Uterus (tissue), 4 donors: Measurements from ENCODE around the gene SLC9A1. TPM values are rescaled to one million over a fixed set of nuclear protein-coding genes. Genes with fewer than 3 reads are reported as not detected.
"Not testable (repeated sequence)": the region's sequence is repeated elsewhere in the genome, so short reads cannot be mapped to it uniquely, and the experiment has no call there.

Source experiments
- DNase-seq, 2 donors: peaks; one replicate each; pipeline ENCODE4 v3.0.0-alpha.2; 2019 to 2020
- H3K27ac ChIP-seq, 2 donors: fragments of 200-600 bp; sonication (generic); 1 replicate in 1 of 2; 2 replicates in 1 of 2; pipeline ENCODE4 v1.5.1; 2016 to 2018
- H3K27me3 ChIP-seq, 2 donors: fragments of 200-600 bp; sonication (generic); one replicate each; pipeline ENCODE4 v1.5.1; 2018 to 2019; ENCODE audit warnings: control low read depth in 1 of 2
- H3K36me3 ChIP-seq, 2 donors: fragments of 200-600 bp; sonication (generic); one replicate each; pipeline ENCODE4 v1.5.1; 2019; ENCODE audit warnings: control low read depth in 1 of 2
- H3K4me1 ChIP-seq, 2 donors: fragments of 200-600 bp; sonication (generic); one replicate each; pipeline ENCODE4 v1.5.1; 2018 to 2019; ENCODE audit warnings: control low read depth in 1 of 2
- H3K4me3 ChIP-seq, 2 donors: fragments of 200-600 bp; sonication (generic); 1 replicate in 1 of 2; 2 replicates in 1 of 2; pipeline ENCODE4 v1.5.1; 2018 to 2019; ENCODE audit warnings: mild to moderate bottlenecking in 1 of 2
- H3K9me3 ChIP-seq, 2 donors: fragments of 200-600 bp; sonication (generic); one replicate each; pipeline ENCODE4 v1.5.1; 2019; ENCODE audit warnings: control low read depth in 1 of 2
- CTCF ChIP-seq, 4 experiments: fragments of 200-600 bp in 2 of 4; fragments of 450-650 bp in 2 of 4; sonication (generic) in 2 of 4; IDR thresholded peaks; one replicate each; pipeline ENCODE4 v1.5.1; 2016 to 2019; ENCODE audit warnings: antibody characterized with exemption in 4 of 4, mild to moderate bottlenecking in 2 of 4, moderate library complexity in 1 of 4
- POLR2A ChIP-seq, 2 donors: fragments of 450-650 bp; IDR thresholded peaks; one replicate each; pipeline ENCODE4 v1.6.1; 2016; ENCODE audit warnings: antibody characterized with exemption in 2 of 2, mild to moderate bottlenecking in 1 of 2, moderate library complexity in 1 of 2
- intact Hi-C: fragments of 100-400 bp; cut with DNase I; formaldehyde crosslinking; loops from one replicate; pipeline ENCODE4 v1.15.1; 2023; ENCODE audit warnings: low total_unique reads
- total RNA-seq, 4 donors: library from RNA; depleted of rRNA in 3 of 4; stranded (reverse); fragments of >200 nt in 3 of 4; gene quantifications; one replicate each; pipeline versions ENCODE4 v1.1.0 to v1.2.4, GENCODE V29; 2014 to 2023
- donor health status: DM: yes; HTN: yes; CAD: no.

The SLC9A1 gene
- total RNA-seq, 4 donors from 2014 or later, result 3.1 to 33.6 (median 18.4) TPM

GRCh38 chr1:27179979-27180378 lies 25.1 kb upstream of the SLC9A1 start:
- Histone ChIP-seq H3K4me3 (no peak overlapping the region), H3K27ac (no peak overlapping the region), H3K4me1 (no peaks in the 10 kb centered on the region), H3K36me3 (no peaks in the 10 kb centered on the region), H3K9me3 (no peaks in the 10 kb centered on the region), H3K27me3 (no peaks in the 10 kb centered on the region)
- TF ChIP-seq CTCF (IDR thresholded peaks at IDR 0.05) (no peak), POLR2A (IDR thresholded peaks at IDR 0.05) (no peak)
- intact Hi-C loops, result no loop called here
- DNase-seq, result no peak

- intact Hi-C loops, result no loop called here
- no peaks in the 10 kb centered on the region for H3K9me3 ChIP-seq
These were observed 24.5 kb upstream of the SLC9A1 start for GRCh38 chr1:27179379-27179778.

GRCh38 chr1:27176954-27177353 lies 22.0 kb upstream of the SLC9A1 start:
- intact Hi-C loops, result no loop called here
- H3K27me3 ChIP-seq, result no peaks in the 10 kb centered on the region

More at GRCh38 chr1:27179379-27179778, 24.5 kb upstream of the SLC9A1 start:
- no peak for TF ChIP-seq POLR2A (IDR thresholded peaks at IDR 0.05)
- TF ChIP-seq CTCF (IDR thresholded peaks at IDR 0.05), result no peak
- no peak overlapping the region for H3K27ac ChIP-seq
- no peaks in the 10 kb centered on the region for H3K27me3 ChIP-seq
- H3K36me3 ChIP-seq, result no peaks in the 10 kb centered on the region
- DNase-seq, result no peak
- no peaks in the 10 kb centered on the region for H3K4me1 ChIP-seq
- no peak overlapping the region for H3K4me3 ChIP-seq

GRCh38 chr1:27176323-27176722 lies 21.4 kb upstream of the SLC9A1 start:
- Histone ChIP-seq H3K4me3 (no peak overlapping the region), H3K27ac (no peak overlapping the region), H3K9me3 (no peaks in the 10 kb centered on the region), H3K36me3 (no peaks in the 10 kb centered on the region), H3K4me1 (no peaks in the 10 kb centered on the region), H3K27me3 (no peaks in the 10 kb centered on the region)
- DNase-seq, result no peak
- TF ChIP-seq CTCF (IDR thresholded peaks at IDR 0.05) (no peak), POLR2A (IDR thresholded peaks at IDR 0.05) (no peak)
- intact Hi-C loops, result no loop called here

More at GRCh38 chr1:27176954-27177353, 22.0 kb upstream of the SLC9A1 start:
- DNase-seq, result no peak
- Histone ChIP-seq H3K27ac (no peak overlapping the region), H3K4me1 (no peaks in the 10 kb centered on the region), H3K9me3 (no peaks in the 10 kb centered on the region), H3K4me3 (no peak overlapping the region), H3K36me3 (no peaks in the 10 kb centered on the region)
- TF ChIP-seq POLR2A (IDR thresholded peaks at IDR 0.05) (no peak), CTCF (IDR thresholded peaks at IDR 0.05) (no peak)

GRCh38 chr1:27172992-27173391 lies 18.1 kb upstream of the SLC9A1 start:
- H3K36me3 ChIP-seq, H3K27ac ChIP-seq, H3K4me1 ChIP-seq, DNase-seq, H3K9me3 ChIP-seq, H3K4me3 ChIP-seq, H3K27me3 ChIP-seq, intact Hi-C loops: not testable (repeated sequence)

GRCh38 chr1:27166929-27167328 lies 12.0 kb upstream of the SLC9A1 start:
- no peak for DNase-seq
- H3K27ac ChIP-seq, result no peak overlapping the region
- intact Hi-C loops, result no loop called here
- no peaks in the 10 kb centered on the region for H3K27me3 ChIP-seq
- no peaks in the 10 kb centered on the region for H3K36me3 ChIP-seq
- H3K4me1 ChIP-seq, result no peaks in the 10 kb centered on the region
- no peak overlapping the region for H3K4me3 ChIP-seq
- TF ChIP-seq POLR2A (IDR thresholded peaks at IDR 0.05) (no peak), CTCF (IDR thresholded peaks at IDR 0.05) (no peak)
- H3K9me3 ChIP-seq, result no peaks in the 10 kb centered on the region
